ENCODE results near the gene COL18A1.

The COL18A1 gene

GRCh38 chr21:45407629-45408247 lies 2.8 kb downstream of the COL18A1 start:
- peak; percentile 46 for TF ChIP-seq CTCF (conservative IDR thresholded peaks at IDR 0.05; ENCODE audit: low read depth, low read length)
- H3K4me3 ChIP-seq (ENCODE audit: low read length) = peak overlapping the region; percentile 83
- DNase-seq (ENCODE audit: low read depth) = no peak

- DNase-seq (ENCODE audit: low read depth) = no peak
- TF ChIP-seq CTCF (conservative IDR thresholded peaks at IDR 0.05; ENCODE audit: low read depth, low read length) = no peak
- peak overlapping the region; percentile 83 for H3K4me3 ChIP-seq (ENCODE audit: low read length)
Measured at GRCh38 chr21:45408271-45408791, 3.4 kb downstream of the COL18A1 start.

GRCh38 chr21:45408801-45409261 lies 3.9 kb downstream of the COL18A1 start:
- DNase-seq (ENCODE audit: low read depth) = no peak
- TF ChIP-seq CTCF (conservative IDR thresholded peaks at IDR 0.05; ENCODE audit: low read depth, low read length) = no peak
- H3K4me3 ChIP-seq (ENCODE audit: low read length) = peak overlapping the region; percentile 10

GRCh38 chr21:45409466-45410150 lies 4.6 kb downstream of the COL18A1 start:
- no peak for TF ChIP-seq CTCF (conservative IDR thresholded peaks at IDR 0.05; ENCODE audit: low read depth, low read length)
- H3K4me3 ChIP-seq (ENCODE audit: low read length) = peak overlapping the region; percentile 22
- DNase-seq (ENCODE audit: low read depth) = no peak

GRCh38 chr21:45410151-45410864 lies 5.3 kb downstream of the COL18A1 start:
- no peak for TF ChIP-seq CTCF (conservative IDR thresholded peaks at IDR 0.05; ENCODE audit: low read depth, low read length)
- H3K4me3 ChIP-seq (ENCODE audit: low read length) = peak overlapping the region; percentile 22
- no peak for DNase-seq (ENCODE audit: low read depth)

- TF ChIP-seq CTCF (conservative IDR thresholded peaks at IDR 0.05; ENCODE audit: low read depth, low read length) = no peak
- DNase-seq (ENCODE audit: low read depth) = no peak
- no peak overlapping the region for H3K4me3 ChIP-seq (ENCODE audit: low read length)
Measured at GRCh38 chr21:45410865-45411809, 6.2 kb downstream of the COL18A1 start.

Data from retinal pigment epithelial cell (primary cell).